PC-3 (cell line): Measurements from ENCODE around the gene UBE2D2. TPM values are rescaled to one million over a fixed set of nuclear protein-coding genes. Genes with fewer than 3 reads are reported as not detected.

Experiments used
- ATAC-seq: fragments of 200-7000 bp; cut with Tn5 transposase; 2 replicates; pipeline ENCODE4 v1.9.1; 2020; ENCODE audit warnings: mild to moderate bottlenecking, moderate library complexity
- BruUV-seq: library from RNA; stranded (reverse); fragments of 400-500 nt; replicated peaks from 2 replicates; lab custom pipeline; 2021; lab: Mats Ljungman, UMichigan
- CTCF ChIA-PET: fragments of 300-600 bp; sonication (Branson Sonifier 250); formaldehyde crosslinking; loops from one replicate; lab custom pipeline; 2022; ENCODE audit warnings: antibody characterized with exemption; lab: Charles Lee
- POLR2A ChIA-PET: fragments of 300-600 bp; sonication (Branson Sonifier 250); formaldehyde crosslinking; loops from one replicate; lab custom pipeline; 2022; ENCODE audit warnings: antibody characterized with exemption; ENCODE audit not compliant: unreplicated experiment; lab: Charles Lee
- DNase-seq: peaks from one replicate; pipeline ENCODE4 v3.0.0-alpha.2; 2015
- H2AFZ ChIP-seq: fragments of 300-600 bp; sonication (generic); 2 replicates; pipeline ENCODE4 v1.6.0; 2016; ENCODE audit warnings: antibody characterized with exemption, low read length
- H3F3A ChIP-seq: fragments of 300-600 bp; sonication (generic); one replicate; pipeline ENCODE4 v1.6.0; 2017; ENCODE audit warnings: antibody characterized with exemption, low read length, control low read depth, mild to moderate bottlenecking; ENCODE audit not compliant: unreplicated experiment
- H3K27ac ChIP-seq: fragments of 300-600 bp; sonication (generic); 2 replicates; pipeline ENCODE4 v1.5.1; 2016; ENCODE audit warnings: mild to moderate bottlenecking, low read length
- H3K27me3 ChIP-seq: fragments of 300-600 bp; sonication (generic); 2 replicates; pipeline ENCODE4 v1.6.1; 2016; ENCODE audit warnings: low read length, mixed read lengths
- H3K36me3 ChIP-seq: fragments of 300-600 bp; sonication (generic); 2 replicates; pipeline ENCODE4 v1.6.1; 2016; ENCODE audit warnings: low read depth, mixed run types, low read length, mixed read lengths
- H3K4me1 ChIP-seq: fragments of 300-600 bp; sonication (generic); 2 replicates; pipeline ENCODE4 v1.5.1; 2016; ENCODE audit warnings: low read length; ENCODE audit not compliant: insufficient read depth
- H3K4me2 ChIP-seq: fragments of 300-600 bp; sonication (generic); 2 replicates; pipeline ENCODE4 v1.6.0; 2016; ENCODE audit warnings: low read length
- H3K4me3 ChIP-seq: fragments of 300-600 bp; sonication (generic); 2 replicates; pipeline ENCODE4 v1.5.1; 2016; ENCODE audit warnings: mild to moderate bottlenecking, low read length, mixed read lengths
- H3K79me2 ChIP-seq: fragments of 300-600 bp; sonication (generic); 2 replicates; pipeline ENCODE4 v1.6.1; 2017; ENCODE audit warnings: low read length, mixed read lengths
- H3K9ac ChIP-seq: fragments of 300-600 bp; sonication (generic); 2 replicates; pipeline ENCODE4 v1.6.0; 2016; ENCODE audit warnings: mild to moderate bottlenecking, low read length
- H3K9me2 ChIP-seq: fragments of 300-600 bp; sonication (generic); replicated peaks from 2 replicates; pipeline ENCODE4 v1.6.1; 2016; ENCODE audit warnings: mixed run types, low read length, mixed read lengths
- H3K9me3 ChIP-seq: fragments of 300-600 bp; sonication (generic); 2 replicates; pipeline ENCODE4 v1.6.1; 2016; ENCODE audit warnings: low read length, mixed read lengths
- H4K20me1 ChIP-seq: fragments of 300-600 bp; sonication (generic); 2 replicates; pipeline ENCODE4 v1.6.1; 2016; ENCODE audit warnings: low read length, mixed read lengths
- EZH2 ChIP-seq: fragments of 300-600 bp; sonication (generic); IDR thresholded peaks from one replicate; pipeline ENCODE4 v1.6.1; 2017; ENCODE audit warnings: antibody characterized with exemption, mild to moderate bottlenecking, low read length; ENCODE audit not compliant: unreplicated experiment
- EZH2phosphoT487 ChIP-seq: fragments of 300-600 bp; sonication (generic); IDR thresholded peaks from 2 replicates; pipeline ENCODE4 v1.6.1; 2018; ENCODE audit warnings: mild to moderate bottlenecking, antibody characterized with exemption, low read length, borderline replicate concordance
- intact Hi-C: fragments of 100-400 bp; cut with micrococcal nuclease; formaldehyde crosslinking; loops from 2 replicates; pipeline ENCODE4 v1.9.0; 2023
- total RNA-seq: library from RNA; depleted of rRNA; stranded (reverse); fragments of >200 nt; gene quantifications from 2 replicates; pipeline ENCODE4 v1.2.3, GENCODE V29; 2014
- TF ChIP-seq, protein P1 (sequence below): fragments of 300-600 bp; sonication (generic); conservative IDR thresholded peaks from 2 replicates; pipeline ENCODE4 v1.5.1; 2017; ENCODE audit warnings: antibody characterized with exemption, low read depth, mild to moderate bottlenecking, low read length

The UBE2D2 gene
- total RNA-seq, 1 experiment from 2014 or later = 98.7 TPM

DNA sequence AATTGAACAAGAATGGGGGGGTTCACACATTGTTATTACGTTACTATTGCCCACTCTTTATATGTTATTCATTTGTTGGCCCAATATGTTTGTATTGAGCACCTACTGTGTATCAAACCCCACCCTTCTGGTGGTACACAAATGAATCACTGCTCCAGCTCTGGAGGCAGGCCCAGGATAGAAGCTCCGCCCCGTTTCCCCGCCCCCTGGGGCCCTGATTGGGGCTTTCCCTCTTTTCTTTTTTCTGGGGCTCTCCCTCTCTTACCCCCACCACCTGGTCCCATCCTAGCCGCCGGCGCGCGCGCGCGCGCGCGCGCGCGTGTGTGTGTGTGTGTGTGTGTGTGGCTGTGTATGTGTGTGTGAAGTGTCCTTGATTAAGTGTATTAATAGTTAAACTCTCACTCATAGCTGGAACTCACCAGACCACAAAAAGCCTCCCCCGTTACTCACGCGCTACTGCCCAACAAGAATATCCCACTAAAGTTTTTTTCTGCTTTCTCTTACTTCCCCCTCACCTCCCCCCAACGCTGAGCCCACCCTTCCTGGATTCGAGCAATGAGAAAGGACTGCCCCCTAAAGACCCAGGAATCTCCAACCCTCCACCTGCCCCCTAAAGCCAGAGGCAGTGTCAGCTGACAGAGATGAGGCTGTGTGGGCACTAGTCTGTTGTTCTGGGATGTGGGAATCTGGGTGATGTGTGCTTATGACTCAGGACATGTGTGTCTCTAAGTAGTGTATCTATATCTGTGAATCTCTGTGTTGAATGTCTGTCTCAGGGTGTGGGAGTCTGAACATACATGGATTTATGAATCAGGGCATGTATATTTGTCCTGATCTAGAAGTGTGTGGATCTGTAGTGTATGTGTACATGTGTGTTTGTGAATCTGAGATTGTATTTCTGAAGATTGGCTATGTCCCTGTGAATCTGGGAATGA lies 91.0 kb downstream of the UBE2D2 start:
- no peaks in the 10 kb centered on the region for H3K9me3 ChIP-seq
- H3K27ac ChIP-seq = peak overlapping the region; percentile 7
- BruUV-seq = no TSS peak
- H3K9ac ChIP-seq = no peak overlapping the region
- no peaks in the 10 kb centered on the region for H3K9me2 ChIP-seq
- H4K20me1 ChIP-seq = 0 out of 2 replicates have a peak, but pooled peaks cover 12% of the 10 kb centered on the region
- peaks cover 63% of the 10 kb centered on the region for H3K79me2 ChIP-seq
- ATAC-seq (peak; percentile 51), DNase-seq (peak; percentile 73)
- H3K27me3 ChIP-seq = peaks cover 16% of the 10 kb centered on the region
- ChIA-PET POLR2A (no interaction called here), CTCF (interaction anchor here (0.6 to 0.9 kb wide), 3 partner anchors 9 to 14 kb away, joined by 3 to 14 read pairs (median 11); no protein-coding TSS in a partner anchor)
- H3K4me2 ChIP-seq = peak overlapping the region; percentile 27
- peaks cover 3% of the 10 kb centered on the region for H3F3A ChIP-seq
- peaks cover 33% of the 10 kb centered on the region for H3K4me1 ChIP-seq
- H2AFZ ChIP-seq = no peak overlapping the region
- TF ChIP-seq, protein P1, sequence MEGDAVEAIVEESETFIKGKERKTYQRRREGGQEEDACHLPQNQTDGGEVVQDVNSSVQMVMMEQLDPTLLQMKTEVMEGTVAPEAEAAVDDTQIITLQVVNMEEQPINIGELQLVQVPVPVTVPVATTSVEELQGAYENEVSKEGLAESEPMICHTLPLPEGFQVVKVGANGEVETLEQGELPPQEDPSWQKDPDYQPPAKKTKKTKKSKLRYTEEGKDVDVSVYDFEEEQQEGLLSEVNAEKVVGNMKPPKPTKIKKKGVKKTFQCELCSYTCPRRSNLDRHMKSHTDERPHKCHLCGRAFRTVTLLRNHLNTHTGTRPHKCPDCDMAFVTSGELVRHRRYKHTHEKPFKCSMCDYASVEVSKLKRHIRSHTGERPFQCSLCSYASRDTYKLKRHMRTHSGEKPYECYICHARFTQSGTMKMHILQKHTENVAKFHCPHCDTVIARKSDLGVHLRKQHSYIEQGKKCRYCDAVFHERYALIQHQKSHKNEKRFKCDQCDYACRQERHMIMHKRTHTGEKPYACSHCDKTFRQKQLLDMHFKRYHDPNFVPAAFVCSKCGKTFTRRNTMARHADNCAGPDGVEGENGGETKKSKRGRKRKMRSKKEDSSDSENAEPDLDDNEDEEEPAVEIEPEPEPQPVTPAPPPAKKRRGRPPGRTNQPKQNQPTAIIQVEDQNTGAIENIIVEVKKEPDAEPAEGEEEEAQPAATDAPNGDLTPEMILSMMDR = no peak
- TF ChIP-seq EZH2 = no peak
- no peak for TF ChIP-seq EZH2phosphoT487
- no peaks in the 10 kb centered on the region for H3K36me3 ChIP-seq
- intact Hi-C loops = no loop called here
- peak overlapping the region; percentile 15; the same call in 1 of the 2 replicates for H3K4me3 ChIP-seq

DNA sequence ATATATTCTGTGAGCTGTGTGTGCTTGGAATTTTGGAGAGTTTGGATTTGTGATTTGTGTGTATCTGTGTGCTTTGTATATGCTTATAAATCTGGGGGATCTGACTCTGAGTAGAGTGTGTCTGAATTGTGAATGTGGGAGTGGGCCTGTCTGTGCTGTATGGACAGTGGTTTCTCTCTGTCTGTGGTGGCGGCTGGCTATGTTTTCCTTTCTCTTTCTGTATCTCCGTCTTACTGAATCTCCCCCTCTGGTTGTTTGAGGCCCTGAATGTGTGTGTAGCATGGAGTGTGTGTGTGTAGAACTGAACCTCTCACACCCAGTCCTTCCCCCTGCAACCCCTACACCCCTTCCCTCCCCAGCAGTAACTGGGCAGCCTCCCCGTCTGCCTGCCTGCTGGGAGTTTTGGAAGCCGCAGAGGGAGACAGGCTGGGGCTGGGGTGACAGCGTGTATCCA lies 91.7 kb downstream of the UBE2D2 start:
- Histone ChIP-seq H3K27ac (peak overlapping the region; percentile 7; the same call in 1 of the 2 replicates), H3K9me2 (no peaks in the 10 kb centered on the region), H3K27me3 (peaks cover 16% of the 10 kb centered on the region), H3K4me3 (no peak overlapping the region), H3K4me2 (peak overlapping the region; percentile 27), H3K4me1 (peaks cover 29% of the 10 kb centered on the region), H3F3A (peaks cover 3% of the 10 kb centered on the region), H3K9ac (no peak overlapping the region), H3K9me3 (no peaks in the 10 kb centered on the region), H2AFZ (no peak overlapping the region), H4K20me1 (0 out of 2 replicates have a peak, but pooled peaks cover 12% of the 10 kb centered on the region), H3K79me2 (peaks cover 68% of the 10 kb centered on the region), H3K36me3 (no peaks in the 10 kb centered on the region)
- ChIA-PET CTCF (interaction anchor here (0.8 kb wide), 1 partner anchor 8 kb away, joined by 3 read pairs; no protein-coding TSS in a partner anchor), POLR2A (no interaction called here)
- no TSS peak for BruUV-seq
- ATAC-seq (no peak), DNase-seq (no peak)
- no peak for TF ChIP-seq EZH2
- TF ChIP-seq EZH2phosphoT487 = no peak
- TF ChIP-seq, protein P1 = no peak
- intact Hi-C loops = no loop called here

DNA sequence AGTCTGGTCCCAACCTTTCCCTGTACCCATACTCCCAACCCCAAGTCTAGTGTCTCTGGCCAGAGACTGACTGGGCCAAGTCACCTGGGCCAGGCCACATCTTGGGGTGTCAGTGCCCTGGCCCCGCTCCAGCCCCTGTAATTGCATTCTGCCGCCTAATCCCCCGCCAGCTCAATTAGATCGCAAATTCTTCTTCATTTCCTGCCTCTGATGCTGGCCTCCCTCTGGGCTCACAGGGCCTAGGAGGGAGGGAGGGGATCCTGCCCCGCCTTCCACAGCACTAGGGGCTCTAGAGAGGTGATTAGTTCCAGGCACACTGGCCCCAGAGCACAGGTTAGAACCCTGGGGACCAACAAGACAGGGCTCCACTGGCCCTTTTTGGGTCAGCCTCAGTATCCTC lies 92.5 kb downstream of the UBE2D2 start:
- intact Hi-C loops = no loop called here
- Histone ChIP-seq H3F3A (peaks cover 3% of the 10 kb centered on the region), H3K4me3 (no peak overlapping the region), H2AFZ (no peak overlapping the region), H3K27ac (no peak overlapping the region), H3K9ac (no peak overlapping the region), H3K4me1 (peaks cover 28% of the 10 kb centered on the region), H3K9me2 (no peaks in the 10 kb centered on the region), H3K36me3 (no peaks in the 10 kb centered on the region), H4K20me1 (0 out of 2 replicates have a peak, but pooled peaks cover 12% of the 10 kb centered on the region), H3K4me2 (no peak overlapping the region), H3K79me2 (peaks cover 75% of the 10 kb centered on the region), H3K27me3 (peaks cover 16% of the 10 kb centered on the region), H3K9me3 (no peaks in the 10 kb centered on the region)
- no TSS peak for BruUV-seq
- POLR2A ChIA-PET = no interaction called here
- TF ChIP-seq EZH2phosphoT487 (no peak), EZH2 (no peak)
- TF ChIP-seq, protein P1 = no peak
- no peak for ATAC-seq
- DNase-seq = no peak
- CTCF ChIA-PET = no interaction called here
